Neural cell (in vitro differentiated cells): ENCODE data around the gene LRP1-AS. TPM values are rescaled to one million over a fixed set of nuclear protein-coding genes. Genes with fewer than 3 reads are reported as not detected.

ENCODE experiments used
- H2AFZ ChIP-seq: fragments of 200-600, 300-800 bp; sonication (generic), shearing (Covaris generic); 2 replicates; pipeline ENCODE4 v1.6.0; 2014; ENCODE audit warnings: low read depth, mild to moderate bottlenecking, antibody characterized with exemption, low read length, moderate library complexity
- H3F3A ChIP-seq: fragments of 200-600 bp; shearing (Covaris generic); 2 replicates; pipeline ENCODE4 v1.6.1; 2016; ENCODE audit warnings: mild to moderate bottlenecking, moderate library complexity, mixed read lengths, antibody characterized with exemption, low read length; ENCODE audit not compliant: insufficient read depth, poor library complexity, severe bottlenecking
- H3K27ac ChIP-seq: fragments of 200-600, 300-800 bp; sonication (generic), shearing (Covaris generic); 2 replicates; pipeline ENCODE4 v1.5.1; 2014; ENCODE audit warnings: mild to moderate bottlenecking, low read length, moderate library complexity
- H3K27me3 ChIP-seq: fragments of 300-800, 200-600 bp; sonication (generic), shearing (Covaris generic); 2 replicates; pipeline ENCODE4 v1.6.0; 2014; ENCODE audit warnings: mild to moderate bottlenecking, low read depth, low read length, moderate library complexity; ENCODE audit not compliant: insufficient read depth
- H3K36me3 ChIP-seq: fragments of 300-800, 200-600 bp; sonication (generic), shearing (Covaris generic); 2 replicates; pipeline ENCODE4 v1.5.1; 2014; ENCODE audit warnings: mild to moderate bottlenecking, antibody characterized with exemption, low read length, moderate library complexity; ENCODE audit not compliant: insufficient read depth
- H3K4me2 ChIP-seq: fragments of 300-800, 200-600 bp; sonication (generic), shearing (Covaris generic); 2 replicates; pipeline ENCODE4 v1.6.0; 2014; ENCODE audit warnings: mild to moderate bottlenecking, low read length
- H3K4me3 ChIP-seq: fragments of 300-800, 200-600 bp; sonication (generic), shearing (Covaris generic); 2 replicates; pipeline ENCODE4 v1.5.1; 2014; ENCODE audit warnings: mild to moderate bottlenecking, low read length, moderate library complexity
- H3K79me2 ChIP-seq: fragments of 200-600 bp; shearing (Covaris generic); replicated peaks from 2 replicates; pipeline ENCODE4 v1.6.0; 2014; ENCODE audit warnings: mild to moderate bottlenecking, low read length, moderate library complexity; ENCODE audit not compliant: insufficient read depth
- H3K9ac ChIP-seq: fragments of 300-800, 200-600 bp; sonication (generic), shearing (Covaris generic); 2 replicates; pipeline ENCODE4 v1.6.1; 2016; ENCODE audit warnings: mild to moderate bottlenecking, low read length, mixed read lengths
- H3K9me2 ChIP-seq: fragments of 200-600 bp; shearing (Covaris generic); 2 replicates; pipeline ENCODE4 v1.6.1; 2016; ENCODE audit warnings: mild to moderate bottlenecking, low read length, mixed read lengths; ENCODE audit not compliant: insufficient read depth
- H3K9me3 ChIP-seq: fragments of 200-600, 300-800 bp; sonication (generic), shearing (Covaris generic); 2 replicates; pipeline ENCODE4 v1.6.1; 2016; ENCODE audit warnings: mild to moderate bottlenecking, mixed run types, low read length, moderate library complexity, mixed read lengths
- H4K20me1 ChIP-seq: fragments of 200-600 bp; shearing (Covaris generic); 2 replicates; pipeline ENCODE4 v1.6.1; 2016; ENCODE audit warnings: mild to moderate bottlenecking, mixed run types; ENCODE audit not compliant: insufficient read depth
- CTCF ChIP-seq: fragments of 450-650 bp; IDR thresholded peaks from 2 replicates; pipeline ENCODE4 v1.5.1; 2014; ENCODE audit warnings: antibody characterized with exemption, mild to moderate bottlenecking, moderate library complexity; ENCODE audit not compliant: poor library complexity, severe bottlenecking
- EP300 ChIP-seq: fragments of 450-650 bp; conservative IDR thresholded peaks from 2 replicates; pipeline ENCODE4 v1.6.1; 2014; ENCODE audit warnings: antibody characterized with exemption, mild to moderate bottlenecking, moderate library complexity; ENCODE audit not compliant: poor library complexity, severe bottlenecking
- EZH2 ChIP-seq: fragments of 200-600, 300-800 bp; shearing (Covaris generic), sonication (generic); IDR thresholded peaks from 2 replicates; pipeline ENCODE4 v1.6.1; 2014; ENCODE audit warnings: antibody characterized with exemption, low read length, borderline replicate concordance, mild to moderate bottlenecking; ENCODE audit not compliant: insufficient read depth, poor library complexity, severe bottlenecking
- MXI1 ChIP-seq: fragments of 450-650 bp; conservative IDR thresholded peaks from 2 replicates; pipeline ENCODE4 v1.6.1; 2014; ENCODE audit warnings: antibody characterized with exemption, mild to moderate bottlenecking; ENCODE audit not compliant: poor library complexity, severe bottlenecking
- POLR2AphosphoS5 ChIP-seq: IDR thresholded peaks from 2 replicates; pipeline ENCODE4 v1.6.1; 2012
- RAD21 ChIP-seq: fragments of 450-650 bp; conservative IDR thresholded peaks from 2 replicates; pipeline ENCODE4 v1.6.1; 2014; ENCODE audit warnings: antibody characterized with exemption, mild to moderate bottlenecking, moderate library complexity
- REST ChIP-seq: IDR thresholded peaks from 2 replicates; pipeline ENCODE4 v1.6.1; 2012; ENCODE audit warnings: borderline replicate concordance
- SMC3 ChIP-seq: fragments of 450-650 bp; conservative IDR thresholded peaks from 2 replicates; pipeline ENCODE4 v1.6.1; 2014; ENCODE audit warnings: antibody characterized with exemption, mild to moderate bottlenecking, moderate library complexity; ENCODE audit not compliant: poor library complexity
- TAF1 ChIP-seq: IDR thresholded peaks from 2 replicates; pipeline ENCODE4 v1.6.1; 2012; ENCODE audit warnings: low read depth
- polyA plus RNA-seq: library from polyadenylated mRNA; depleted of rRNA; stranded (reverse); fragments of >200 nt; gene quantifications from 2 replicates; pipeline ENCODE4 v1.2.3, GENCODE V29; 2014

Gene LRP1-AS
- polyA plus RNA-seq, 1 donor from 2014 or later = not detected

DNA sequence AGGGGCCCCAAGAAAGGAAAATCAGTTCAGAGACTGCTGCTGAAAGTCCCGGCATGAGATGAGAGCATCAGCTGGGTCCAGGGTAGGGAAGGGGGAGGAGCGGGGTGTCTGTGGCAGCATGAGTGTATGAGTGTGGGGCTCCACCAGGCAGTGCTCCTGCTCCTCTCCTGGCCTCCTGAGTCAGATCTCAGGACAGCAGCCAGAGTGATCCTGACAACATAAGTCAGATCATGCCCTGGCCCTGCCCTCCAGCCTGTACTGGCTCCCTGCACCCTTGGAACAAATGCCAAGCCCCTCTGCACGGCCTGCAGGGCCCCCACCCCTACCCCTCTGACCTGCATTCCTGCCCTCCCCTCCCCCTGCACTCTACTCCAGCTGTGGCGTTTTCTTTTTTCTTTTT is 24.2 kb upstream of the LRP1-AS start:
- peaks cover 11% of the 10 kb centered on the region for H3K36me3 ChIP-seq
- no peak overlapping the region for H2AFZ ChIP-seq
- no peaks in the 10 kb centered on the region for H3K79me2 ChIP-seq
- no peaks in the 10 kb centered on the region for H4K20me1 ChIP-seq
- H3K9ac ChIP-seq = no peak overlapping the region
- H3K4me2 ChIP-seq = no peak overlapping the region
- no peaks in the 10 kb centered on the region for H3K27me3 ChIP-seq
- H3K9me3 ChIP-seq = no peaks in the 10 kb centered on the region
- H3K4me3 ChIP-seq = no peak overlapping the region
- H3K27ac ChIP-seq = no peak overlapping the region
- H3F3A ChIP-seq = no peaks in the 10 kb centered on the region
- no peaks in the 10 kb centered on the region for H3K9me2 ChIP-seq
- TF ChIP-seq MXI1 = no peak
- TF ChIP-seq TAF1 = no peak
- no peak for TF ChIP-seq EP300
- TF ChIP-seq CTCF = no peak
- TF ChIP-seq SMC3 = no peak
- TF ChIP-seq RAD21 = no peak
- TF ChIP-seq POLR2AphosphoS5 = no peak
- no peak for TF ChIP-seq REST
- no peak for TF ChIP-seq EZH2

DNA sequence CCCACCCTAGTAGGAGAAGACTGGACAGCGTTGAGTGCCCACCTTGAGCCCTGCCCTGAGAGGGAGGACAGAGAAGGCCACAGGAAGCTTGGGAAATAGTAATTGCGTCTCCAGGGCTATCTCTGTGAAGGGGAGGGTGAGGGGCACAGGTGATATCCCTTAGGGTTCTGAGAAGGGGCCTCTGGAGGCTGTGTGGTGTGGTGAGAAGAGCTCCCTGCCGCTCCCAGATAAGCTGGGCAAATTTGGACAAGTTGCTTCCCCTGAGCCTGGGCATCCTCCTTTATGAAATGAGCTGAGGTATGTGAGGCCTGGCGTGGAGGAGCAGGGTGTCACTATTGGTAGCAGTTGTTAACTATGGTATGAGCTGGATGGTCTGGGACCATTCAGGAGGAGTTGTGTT is 23.5 kb upstream of the LRP1-AS start:
- Histone ChIP-seq H3K9me2 (no peaks in the 10 kb centered on the region), H3K79me2 (no peaks in the 10 kb centered on the region), H3F3A (no peaks in the 10 kb centered on the region), H3K4me2 (no peak overlapping the region), H3K9ac (no peak overlapping the region), H3K36me3 (peaks cover 7% of the 10 kb centered on the region), H3K27me3 (no peaks in the 10 kb centered on the region), H2AFZ (no peak overlapping the region), H3K27ac (no peak overlapping the region), H4K20me1 (no peaks in the 10 kb centered on the region), H3K9me3 (no peaks in the 10 kb centered on the region), H3K4me3 (no peak overlapping the region)
- TF ChIP-seq REST (no peak), POLR2AphosphoS5 (no peak)
